ENCODE data around the gene FERMT3. TPM values are rescaled to one million over a fixed set of nuclear protein-coding genes. Genes with fewer than 3 reads are reported as not detected.

FERMT3 gene
- total RNA-seq, 4 donors from 2014 or later, result 4.7 to 22.2 (median 8.2) TPM

GRCh38 chr11:64258946-64259532, 52.5 kb downstream of the FERMT3 start:
- no peak overlapping the region for H3K27ac ChIP-seq
- H3K9me3 ChIP-seq, result no peaks in the 10 kb centered on the region
- TF ChIP-seq CTCF (IDR thresholded peaks at IDR 0.05) (no peak), EP300 (IDR thresholded peaks at IDR 0.05) (no peak), POLR2AphosphoS5 (IDR thresholded peaks at IDR 0.05) (no peak), POLR2A (IDR thresholded peaks at IDR 0.05) (no peak)
- WGBS, result 93% methylated on average over 22 of the region's 32 CpGs
- H3K36me3 ChIP-seq, result peaks cover 93% of the 10 kb centered on the region
- no peaks in the 10 kb centered on the region for H3K27me3 ChIP-seq
- no peak for DNase-seq (ENCODE audit: low spot score in 2 of 2)
- H3K4me3 ChIP-seq, result no peak overlapping the region
- H3K4me1 ChIP-seq, result no peaks in the 10 kb centered on the region

GRCh38 chr11:64259533-64260067, 53.1 kb downstream of the FERMT3 start:
- no peaks in the 10 kb centered on the region for H3K4me1 ChIP-seq
- no peak overlapping the region for H3K4me3 ChIP-seq
- WGBS, result 80% methylated on average over 4 of the region's 4 CpGs
- H3K9me3 ChIP-seq, result no peaks in the 10 kb centered on the region
- no peaks in the 10 kb centered on the region for H3K27me3 ChIP-seq
- H3K36me3 ChIP-seq, result peaks cover 94% of the 10 kb centered on the region
- no peak overlapping the region for H3K27ac ChIP-seq
- no peak for TF ChIP-seq POLR2AphosphoS5 (IDR thresholded peaks at IDR 0.05)
- TF ChIP-seq CTCF (IDR thresholded peaks at IDR 0.05), result no peak
- TF ChIP-seq POLR2A (IDR thresholded peaks at IDR 0.05), result no peak
- no peak for TF ChIP-seq EP300 (IDR thresholded peaks at IDR 0.05)
- DNase-seq (ENCODE audit: low spot score in 2 of 2), result no peak

GRCh38 chr11:64260147-64260708, 53.7 kb downstream of the FERMT3 start:
- TF ChIP-seq POLR2A (IDR thresholded peaks at IDR 0.05), result no peak
- no peak for TF ChIP-seq CTCF (IDR thresholded peaks at IDR 0.05)
- no peak for TF ChIP-seq EP300 (IDR thresholded peaks at IDR 0.05)
- no peak for TF ChIP-seq POLR2AphosphoS5 (IDR thresholded peaks at IDR 0.05)
- peaks cover 95% of the 10 kb centered on the region for H3K36me3 ChIP-seq
- no peak overlapping the region for H3K27ac ChIP-seq
- H3K4me3 ChIP-seq, result no peak overlapping the region
- H3K4me1 ChIP-seq, result no peaks in the 10 kb centered on the region
- 94% methylated on average over 6 of the region's 6 CpGs for WGBS
- no peaks in the 10 kb centered on the region for H3K27me3 ChIP-seq
- DNase-seq (ENCODE audit: low spot score in 2 of 2), result no peak
- H3K9me3 ChIP-seq, result no peaks in the 10 kb centered on the region

- Histone ChIP-seq H3K4me3 (no peak overlapping the region), H3K27ac (no peak overlapping the region), H3K9me3 (no peaks in the 10 kb centered on the region), H3K27me3 (no peaks in the 10 kb centered on the region), H3K4me1 (no peaks in the 10 kb centered on the region), H3K36me3 (peaks cover 93% of the 10 kb centered on the region)
- TF ChIP-seq EP300 (IDR thresholded peaks at IDR 0.05) (no peak), CTCF (IDR thresholded peaks at IDR 0.05) (no peak), POLR2A (IDR thresholded peaks at IDR 0.05) (no peak), POLR2AphosphoS5 (IDR thresholded peaks at IDR 0.05) (no peak)
- 89% methylated on average over 13 of the region's 18 CpGs for WGBS
- no peak for DNase-seq (ENCODE audit: low spot score in 2 of 2)
Measured at GRCh38 chr11:64261556-64262080, 55.1 kb downstream of the FERMT3 start.

- peaks cover 6% of the 10 kb centered on the region for H3K4me1 ChIP-seq
- peaks cover 86% of the 10 kb centered on the region for H3K36me3 ChIP-seq
- H3K4me3 ChIP-seq, result no peak overlapping the region
- no peaks in the 10 kb centered on the region for H3K27me3 ChIP-seq
- TF ChIP-seq POLR2AphosphoS5 (IDR thresholded peaks at IDR 0.05), result no peak
- no peak for TF ChIP-seq EP300 (IDR thresholded peaks at IDR 0.05)
- no peak for TF ChIP-seq CTCF (IDR thresholded peaks at IDR 0.05)
- TF ChIP-seq POLR2A (IDR thresholded peaks at IDR 0.05), result no peak
- H3K27ac ChIP-seq, result no peak overlapping the region
- 93% methylated on average over 17 of the region's 42 CpGs for WGBS
- DNase-seq (ENCODE audit: low spot score in 2 of 2), result no peak
- H3K9me3 ChIP-seq, result no peaks in the 10 kb centered on the region
Measured at GRCh38 chr11:64262271-64263002, 55.9 kb downstream of the FERMT3 start.
